ENCODE measurements around the gene DNAJC17.

The DNAJC17 gene

GRCh38 chr15:40807028-40807887 lies at the start of gene DNAJC17, which contains the start of gene ZFYVE19:
DNAJC17 (minus strand) TSS chr15:40807473; CDS start chr15:40807446, 27 bp downstream.
ZFYVE19 (plus strand) TSS chr15:40807089; CDS start chr15:40807590, 501 bp downstream.
- no peak for TF ChIP-seq CTCF (conservative IDR thresholded peaks at IDR 0.05; ENCODE audit: low read depth, low read length)
- DNase-seq (ENCODE audit: low read depth): peak; percentile 93
- peak within 1 kb of the TSS; percentile 82 for H3K4me3 ChIP-seq (ENCODE audit: low read length)

GRCh38 chr15:40856746-40857145 lies 49.5 kb upstream of the DNAJC17 start:
- no peak for TF ChIP-seq CTCF (conservative IDR thresholded peaks at IDR 0.05; ENCODE audit: low read depth, low read length)
- H3K4me3 ChIP-seq (ENCODE audit: low read length): no peak overlapping the region
- no peak for DNase-seq (ENCODE audit: low read depth)

DNA sequence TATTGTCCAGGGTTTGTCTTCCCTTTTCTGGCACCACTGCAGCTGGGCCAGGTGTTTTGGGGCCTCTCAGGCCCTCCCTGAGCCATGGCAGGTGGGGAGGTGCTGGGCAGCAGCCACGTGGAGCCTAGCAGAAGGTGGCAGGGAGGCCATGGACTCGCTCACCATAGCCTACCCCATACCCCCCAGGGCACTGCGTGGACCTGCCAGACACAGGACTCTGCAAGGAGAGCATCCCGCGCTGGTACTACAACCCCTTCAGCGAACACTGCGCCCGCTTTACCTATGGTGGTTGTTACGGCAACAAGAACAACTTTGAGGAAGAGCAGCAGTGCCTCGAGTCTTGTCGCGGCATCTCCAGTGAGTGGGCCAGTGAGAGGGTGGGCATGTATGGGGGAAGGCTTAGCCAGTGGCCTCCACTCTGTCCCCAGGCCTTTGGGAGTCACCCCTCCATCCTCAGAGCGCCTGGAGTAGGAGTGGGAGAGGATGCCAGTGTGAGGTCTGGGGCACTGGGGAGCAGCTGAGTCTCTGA lies 48.5 kb upstream of the DNAJC17 start:
- TF ChIP-seq CTCF (conservative IDR thresholded peaks at IDR 0.05; ENCODE audit: low read depth, low read length): no peak
- no peak overlapping the region for H3K4me3 ChIP-seq (ENCODE audit: low read length)
- no peak for DNase-seq (ENCODE audit: low read depth)

GRCh38 chr15:40854161-40854560 lies 46.9 kb upstream of the DNAJC17 start:
- H3K4me3 ChIP-seq (ENCODE audit: low read length): no peak overlapping the region
- TF ChIP-seq CTCF (conservative IDR thresholded peaks at IDR 0.05; ENCODE audit: low read depth, low read length): no peak
- no peak for DNase-seq (ENCODE audit: low read depth)

GRCh38 chr15:40853241-40853890 lies 46.1 kb upstream of the DNAJC17 start:
- no peak overlapping the region for H3K4me3 ChIP-seq (ENCODE audit: low read length)
- TF ChIP-seq CTCF (conservative IDR thresholded peaks at IDR 0.05; ENCODE audit: low read depth, low read length): no peak
- DNase-seq (ENCODE audit: low read depth): no peak

DNA sequence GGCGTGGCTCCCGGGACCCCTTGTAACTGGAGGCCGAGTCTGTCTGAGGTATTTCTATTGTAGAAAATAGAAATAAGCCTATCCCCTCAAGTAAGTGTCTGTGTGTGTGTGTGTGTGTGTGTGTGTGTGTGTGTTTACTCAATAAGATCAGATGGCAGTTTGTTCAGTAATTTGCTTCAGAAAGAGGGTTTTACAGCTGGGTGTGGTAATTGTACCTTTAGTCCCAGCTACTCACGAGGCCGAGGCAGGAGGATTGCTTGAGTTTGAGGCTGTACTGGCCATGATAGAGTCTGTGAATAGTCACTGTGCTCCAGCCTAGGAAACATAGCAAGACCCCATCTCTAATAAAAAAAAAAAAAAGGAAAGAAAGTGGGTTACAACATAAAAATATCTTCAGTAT lies 45.3 kb upstream of the DNAJC17 start:
- no peak for DNase-seq (ENCODE audit: low read depth)
- no peak overlapping the region for H3K4me3 ChIP-seq (ENCODE audit: low read length)
- no peak for TF ChIP-seq CTCF (conservative IDR thresholded peaks at IDR 0.05; ENCODE audit: low read depth, low read length)

Measured in retinal pigment epithelial cell (primary cell).